Measurements from ENCODE around the gene POLR2E. TPM values are rescaled to one million over a fixed set of nuclear protein-coding genes. Genes with fewer than 3 reads are reported as not detected.

POLR2E gene
- total and polyA plus RNA-seq, 2 of the 13 experiments (the other 11 are each of a cell fraction or from before 2014, with no cell fraction given): 140 to 272 TPM

DNA sequence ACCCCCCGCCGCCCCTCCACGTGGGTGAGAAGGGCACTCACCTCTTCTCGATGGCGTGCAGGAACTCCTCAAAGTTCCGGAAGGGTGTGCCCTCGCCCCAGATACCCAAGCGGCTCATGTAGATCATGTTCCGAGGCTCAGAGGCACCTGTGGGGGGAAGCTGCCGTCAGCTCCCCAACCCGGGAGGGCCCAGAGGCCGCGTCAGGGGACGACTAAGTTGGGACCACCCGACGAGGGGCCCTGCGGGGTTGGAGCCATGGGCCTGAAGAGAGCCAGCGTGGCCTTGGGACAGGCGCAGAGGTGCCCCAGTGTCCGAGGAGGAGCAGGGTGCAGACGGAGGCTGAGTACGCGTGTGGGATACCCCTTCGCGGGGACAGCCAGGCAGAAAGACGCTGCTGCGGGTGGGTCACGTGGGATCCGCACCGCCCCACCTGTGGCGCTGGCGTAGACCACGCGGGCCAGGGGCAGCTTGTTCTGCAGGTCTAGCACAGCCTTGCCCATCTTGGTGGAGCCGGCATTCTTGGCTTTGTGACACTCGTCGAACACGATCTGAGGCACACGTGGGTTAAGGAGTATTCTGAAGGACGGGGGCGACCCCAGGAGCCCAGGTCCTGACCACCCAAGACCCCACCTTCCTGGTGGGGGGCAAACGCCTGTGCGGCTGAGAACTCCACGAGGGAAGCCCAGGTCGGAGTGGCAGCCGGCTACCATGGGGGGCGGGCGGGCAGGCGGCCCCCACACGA, 24.5 kb upstream of the POLR2E start:
- in situ Hi-C loops (cut with HindIII; ENCODE audit: extremely low pct_ligation_motif_present, low pct_unique_long_range_greater_than_20kb): loop anchor here (5.0 kb wide), 1 partner anchor 33 kb away; no protein-coding TSS in a partner anchor
- CTCF ChIA-PET (ENCODE audit: low intra/inter-chr PET ratio, low total read pairs): no interaction called here
- Histone ChIP-seq H3K36me3 (replicated peaks in 1 of 2; ENCODE audit: control insufficient read depth in 1 of 2, insufficient read depth in 2 of 2, low read length in 2 of 2) (peaks cover 23 to 45% of the 10 kb centered on the region in 2 experiments; a peak in 4 of 5 replicates), H3K4me2 (ENCODE audit: low read depth, low read length) (no peak overlapping the region), H3K9me3 (ENCODE audit: low read length) (no peaks in the 10 kb centered on the region), H3K79me2 (ENCODE audit: insufficient read depth, low read length) (no peaks in the 10 kb centered on the region), H2AFZ (ENCODE audit: low read length) (no peak overlapping the region), H4K20me1 (ENCODE audit: insufficient read depth, low read length) (no peaks in the 10 kb centered on the region), H3K4me1 (ENCODE audit: insufficient read depth, low read length) (no peaks in the 10 kb centered on the region), H3K9ac (ENCODE audit: insufficient read depth, low read depth, low read length) (no peak overlapping the region), H3K27me3 (ENCODE audit: control insufficient read depth in 1 of 2, insufficient read depth in 2 of 2, low read length in 2 of 2) (no peaks in the 10 kb centered on the region; a peak in 1 of 5 replicates), H3K4me3 (replicated peaks in 1 of 3; ENCODE audit: insufficient read depth in 1 of 3, low read depth in 2 of 3, low read length in 3 of 3) (no peak overlapping the region), H3K27ac (ENCODE audit: extremely low read length, insufficient read depth, low read length) (no peak overlapping the region)
- intact Hi-C loops (cut with micrococcal nuclease; ENCODE audit: unreplicated experiment): no loop called here
- 0 out of 2 replicates have a peak, but pooled peaks have one; percentile 26 for TF ChIP-seq HNRNPL (IDR thresholded peaks at IDR 0.05; ENCODE audit: low read depth, low read length)
- TF ChIP-seq ZNF720 (CRISPR knock-in tag; IDR thresholded peaks at IDR 0.05): no peak
- no peak for TF ChIP-seq ZFP41 (CRISPR knock-in tag; IDR thresholded peaks at IDR 0.05; ENCODE audit: borderline replicate concordance)
- TF ChIP-seq, protein P1, sequence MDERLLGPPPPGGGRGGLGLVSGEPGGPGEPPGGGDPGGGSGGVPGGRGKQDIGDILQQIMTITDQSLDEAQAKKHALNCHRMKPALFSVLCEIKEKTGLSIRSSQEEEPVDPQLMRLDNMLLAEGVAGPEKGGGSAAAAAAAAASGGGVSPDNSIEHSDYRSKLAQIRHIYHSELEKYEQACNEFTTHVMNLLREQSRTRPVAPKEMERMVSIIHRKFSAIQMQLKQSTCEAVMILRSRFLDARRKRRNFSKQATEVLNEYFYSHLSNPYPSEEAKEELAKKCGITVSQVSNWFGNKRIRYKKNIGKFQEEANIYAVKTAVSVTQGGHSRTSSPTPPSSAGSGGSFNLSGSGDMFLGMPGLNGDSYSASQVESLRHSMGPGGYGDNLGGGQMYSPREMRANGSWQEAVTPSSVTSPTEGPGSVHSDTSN (CRISPR knock-in tag; IDR thresholded peaks at IDR 0.05): no peak
- TF ChIP-seq ZNF121 (CRISPR knock-in tag; IDR thresholded peaks at IDR 0.05): no peak
- no peak for TF ChIP-seq KDM3A (CRISPR knock-in tag; IDR thresholded peaks at IDR 0.05; ENCODE audit: low read depth)
- peak; percentile 22 for TF ChIP-seq AGO2 (optimal IDR thresholded peaks at IDR 0.05; ENCODE audit: low read depth, low read length)
- no TSS peak for BruUV-seq (replicated peaks)
- DNase-seq (ENCODE audit: low spot score) (no peak), ATAC-seq (no peak), FAIRE-seq (no peak)
- POLR2A ChIA-PET: no interaction called here
- 97% methylated on average over 37 of the region's 50 CpGs for WGBS (ENCODE audit: low lambda C conversion rate)
